ENCODE results near the gene OSBPL8. TPM values are rescaled to one million over a fixed set of nuclear protein-coding genes. Genes with fewer than 3 reads are reported as not detected.
A peak's percentile ranks its signal among the peaks of the same experiment; 100 is the strongest.

The OSBPL8 gene
- polyA plus RNA-seq, 1 experiment = 31.2 TPM

DNA sequence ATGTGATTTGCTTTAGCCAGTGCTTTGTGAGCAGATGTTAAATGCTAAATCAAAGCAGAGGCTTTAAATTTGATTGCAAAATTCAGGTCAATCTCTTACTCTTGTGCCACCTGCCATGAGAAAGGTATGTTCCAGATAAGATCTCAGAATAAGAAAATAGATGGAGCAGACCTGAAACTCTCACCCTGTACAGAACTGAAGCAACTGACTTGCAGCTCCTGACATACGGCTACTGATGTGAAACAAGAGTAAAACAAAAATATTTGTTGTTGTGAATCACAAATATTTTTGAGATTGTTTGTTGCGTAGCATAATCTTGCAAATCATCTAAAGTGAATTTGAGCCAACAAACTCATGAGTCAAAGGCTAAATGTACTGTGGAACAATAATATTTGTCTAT, 3.5 kb upstream of the OSBPL8 start:
- ChIA-PET CTCF (interaction anchor here (1.2 kb wide), 1 partner anchor 25 kb away, joined by 4 read pairs; no protein-coding TSS in a partner anchor), POLR2A (no interaction called here)
- DNase-seq (ENCODE audit: low read depth) = no peak
- Histone ChIP-seq H3K36me3 (ENCODE audit: control insufficient read depth, insufficient read depth, low read length) (no peaks in the 10 kb centered on the region), H3K4me3 (ENCODE audit: low read depth, low read length) (no peak overlapping the region), H3K27me3 (ENCODE audit: control insufficient read depth, insufficient read depth, low read length) (no peaks in the 10 kb centered on the region)
- TF ChIP-seq CTCF (IDR thresholded peaks at IDR 0.05; ENCODE audit: insufficient read depth, low read depth, low read length) = no peak

- DNase-seq (ENCODE audit: low read depth) = no peak
- CTCF ChIA-PET = interaction anchor here (1.2 to 1.3 kb wide), 2 partner anchors 9 to 26 kb away, joined by 4 to 6 read pairs; no protein-coding TSS in a partner anchor
- Histone ChIP-seq H3K27me3 (ENCODE audit: control insufficient read depth, insufficient read depth, low read length) (no peaks in the 10 kb centered on the region), H3K4me3 (ENCODE audit: low read depth, low read length) (no peak overlapping the region), H3K36me3 (ENCODE audit: control insufficient read depth, insufficient read depth, low read length) (no peaks in the 10 kb centered on the region)
- no peak for TF ChIP-seq CTCF (IDR thresholded peaks at IDR 0.05; ENCODE audit: insufficient read depth, low read depth, low read length)
- POLR2A ChIA-PET = no interaction called here
Observed at GRCh38 chr12:76562130-76562529, 2.6 kb upstream of the OSBPL8 start.

DNA sequence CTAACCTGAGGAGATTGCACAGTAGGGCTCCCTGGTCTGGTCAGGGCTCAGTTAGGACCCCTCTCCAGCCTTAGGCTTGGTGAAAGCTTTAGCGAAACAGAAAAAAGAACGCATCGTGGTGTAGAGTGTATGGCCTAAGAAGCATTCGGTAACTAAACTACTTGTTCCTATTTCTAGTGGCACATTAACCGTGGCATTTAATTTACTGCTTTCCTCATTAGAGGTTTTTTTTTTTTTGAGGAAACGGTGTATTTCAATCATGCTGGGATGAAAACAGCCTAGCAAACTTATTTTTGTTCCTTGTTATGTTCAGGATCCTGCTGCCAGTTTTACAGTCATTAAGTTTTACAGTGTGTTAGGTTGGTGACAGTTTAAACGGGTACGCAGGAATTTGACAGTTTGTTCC, 518 bp upstream of the OSBPL8 start:
- no peak for TF ChIP-seq CTCF (IDR thresholded peaks at IDR 0.05; ENCODE audit: insufficient read depth, low read depth, low read length)
- Histone ChIP-seq H3K4me3 (ENCODE audit: low read depth, low read length) (peak overlapping the region; percentile 99), H3K27me3 (ENCODE audit: control insufficient read depth, insufficient read depth, low read length) (no peaks in the 10 kb centered on the region), H3K36me3 (ENCODE audit: control insufficient read depth, insufficient read depth, low read length) (no peaks in the 10 kb centered on the region)
- POLR2A ChIA-PET = no interaction called here
- DNase-seq (ENCODE audit: low read depth) = no peak
- CTCF ChIA-PET = interaction anchor here (0.5 to 1.0 kb wide), 2 partner anchors 27 to 108 kb away, joined by 3 read pairs; no protein-coding TSS in a partner anchor

- no peaks in the 10 kb centered on the region for H3K36me3 ChIP-seq (ENCODE audit: control insufficient read depth, insufficient read depth, low read length)
- DNase-seq (ENCODE audit: low read depth) = no peak
- ChIA-PET POLR2A (interaction anchor here (0.6 kb wide), 1 partner anchor 1078 kb away, joined by 3 read pairs; the partner anchor contains the start of gene GLIPR1), CTCF (interaction anchor here (1.0 to 1.2 kb wide), 3 partner anchors 11 to 28 kb away, joined by 3 read pairs; no protein-coding TSS in a partner anchor)
- H3K27me3 ChIP-seq (ENCODE audit: control insufficient read depth, insufficient read depth, low read length) = no peaks in the 10 kb centered on the region
- peak overlapping the region; percentile 99 for H3K4me3 ChIP-seq (ENCODE audit: low read depth, low read length)
- TF ChIP-seq CTCF (IDR thresholded peaks at IDR 0.05; ENCODE audit: insufficient read depth, low read depth, low read length) = no peak
Observed at GRCh38 chr12:76558684-76559399, 729 bp downstream of the OSBPL8 start.

DNA sequence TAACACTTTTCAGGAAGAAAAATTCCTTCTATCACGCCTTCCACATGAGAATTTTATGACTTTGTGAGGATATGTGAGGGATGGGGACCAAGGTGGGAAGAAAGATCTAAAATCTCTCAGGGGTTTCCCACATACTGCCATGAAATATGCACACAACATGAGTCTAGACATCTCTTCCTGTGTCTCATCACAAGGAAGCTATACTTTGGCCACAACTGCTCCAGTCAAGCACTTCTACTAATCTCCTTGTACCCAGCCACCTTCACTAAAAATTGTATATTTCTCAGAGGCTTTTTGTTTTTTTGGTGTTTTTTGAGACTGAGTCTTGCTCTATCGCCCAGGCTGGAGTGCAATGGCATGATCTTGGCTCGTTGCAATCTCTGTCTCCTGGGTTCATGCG, 3.2 kb downstream of the OSBPL8 start:
- ChIA-PET CTCF (no interaction called here), POLR2A (no interaction called here)
- DNase-seq (ENCODE audit: low read depth) = no peak
- Histone ChIP-seq H3K4me3 (ENCODE audit: low read depth, low read length) (no peak overlapping the region), H3K36me3 (ENCODE audit: control insufficient read depth, insufficient read depth, low read length) (no peaks in the 10 kb centered on the region), H3K27me3 (ENCODE audit: control insufficient read depth, insufficient read depth, low read length) (no peaks in the 10 kb centered on the region)
- TF ChIP-seq CTCF (IDR thresholded peaks at IDR 0.05; ENCODE audit: insufficient read depth, low read depth, low read length) = no peak
